ENCODE results near the gene ROBO2.

The ROBO2 gene

GRCh38 chr3:77279276-77279675 lies 239.4 kb downstream of the ROBO2 start:
- no peak for DNase-seq

- no peak for DNase-seq
Observed at GRCh38 chr3:77281721-77282120, 241.8 kb downstream of the ROBO2 start.

- no peak for DNase-seq
Observed at GRCh38 chr3:77283108-77283507, 243.2 kb downstream of the ROBO2 start.

GRCh38 chr3:77288348-77288747 lies 248.4 kb downstream of the ROBO2 start:
- DNase-seq = no peak

- DNase-seq = no peak
Observed at GRCh38 chr3:77296527-77296926, 256.6 kb downstream of the ROBO2 start.

- DNase-seq = no peak
Observed at GRCh38 chr3:77298417-77298816, 258.5 kb downstream of the ROBO2 start.

- no peak for DNase-seq
Observed at GRCh38 chr3:77303955-77304699, 264.2 kb downstream of the ROBO2 start.

GRCh38 chr3:77304700-77305021 lies 264.8 kb downstream of the ROBO2 start:
- no peak for DNase-seq

GRCh38 chr3:77309460-77309859 lies 269.6 kb downstream of the ROBO2 start:
- no peak for DNase-seq

GRCh38 chr3:77313843-77314242 lies 273.9 kb downstream of the ROBO2 start:
- no peak for DNase-seq

GRCh38 chr3:77319711-77320110 lies 279.8 kb downstream of the ROBO2 start:
- no peak for DNase-seq

GRCh38 chr3:77320514-77320913 lies 280.6 kb downstream of the ROBO2 start:
- DNase-seq = peak; percentile 7

- no peak for DNase-seq
Observed at GRCh38 chr3:77321646-77322045, 281.7 kb downstream of the ROBO2 start.

- no peak for DNase-seq
Observed at GRCh38 chr3:77323626-77324025, 283.7 kb downstream of the ROBO2 start.

- DNase-seq = no peak
Observed at GRCh38 chr3:77324105-77324504, 284.2 kb downstream of the ROBO2 start.

- DNase-seq = no peak
Observed at GRCh38 chr3:77325280-77325679, 285.4 kb downstream of the ROBO2 start.

GRCh38 chr3:77325702-77326101 lies 285.8 kb downstream of the ROBO2 start:
- no peak for DNase-seq

GRCh38 chr3:77326586-77326985 lies 286.7 kb downstream of the ROBO2 start:
- no peak for DNase-seq

GRCh38 chr3:77328690-77329089 lies 288.8 kb downstream of the ROBO2 start:
- no peak for DNase-seq

GRCh38 chr3:77329116-77329515 lies 289.2 kb downstream of the ROBO2 start:
- no peak for DNase-seq

GRCh38 chr3:77338195-77338594 lies 298.3 kb downstream of the ROBO2 start:
- DNase-seq = no peak

GRCh38 chr3:77342027-77342426 lies 302.1 kb downstream of the ROBO2 start:
- DNase-seq = no peak

- no peak for DNase-seq
Observed at GRCh38 chr3:77342688-77343087, 302.8 kb downstream of the ROBO2 start.

- DNase-seq = no peak
Observed at GRCh38 chr3:77345009-77345408, 305.1 kb downstream of the ROBO2 start.

GRCh38 chr3:77348244-77348855 lies 308.5 kb downstream of the ROBO2 start:
- no peak for DNase-seq

Measured in NCI-H2029 treated with DMSO at 0.1 percent for 48 hours (cell line).